IPS-18c (cell line): ENCODE data around the gene OLIG2.
A peak's percentile ranks its signal among the peaks of the same experiment; 100 is the strongest.

ENCODE experiments used
- H3K4me3 ChIP-seq: 2 replicates; pipeline ENCODE4 v1.7.0; 2013; ENCODE audit warnings: low read depth, mild to moderate bottlenecking, low read length, moderate library complexity; ENCODE audit not compliant: insufficient read depth
- H3K9me3 ChIP-seq: one replicate; pipeline ENCODE4 v1.6.1; 2013; ENCODE audit warnings: mild to moderate bottlenecking, low read length, moderate library complexity; ENCODE audit not compliant: control insufficient read depth, insufficient read depth

The OLIG2 gene

GRCh38 chr21:33015756-33016155, 10.0 kb upstream of the OLIG2 start:
- no peak overlapping the region for H3K4me3 ChIP-seq
- H3K9me3 ChIP-seq: peaks cover 3% of the 10 kb centered on the region

GRCh38 chr21:33018707-33019465, 6.8 kb upstream of the OLIG2 start:
- peaks cover 3% of the 10 kb centered on the region for H3K9me3 ChIP-seq
- no peak overlapping the region for H3K4me3 ChIP-seq

- Histone ChIP-seq H3K4me3 (peak overlapping the region; percentile 46), H3K9me3 (peaks cover 3% of the 10 kb centered on the region)
These were observed 6.2 kb upstream of the OLIG2 start for GRCh38 chr21:33019516-33019884.

GRCh38 chr21:33019885-33020557, 5.7 kb upstream of the OLIG2 start:
- Histone ChIP-seq H3K4me3 (peak overlapping the region; percentile 46), H3K9me3 (peaks cover 2% of the 10 kb centered on the region)

GRCh38 chr21:33020558-33021100, 5.1 kb upstream of the OLIG2 start:
- H3K4me3 ChIP-seq: peak overlapping the region; percentile 46; the same call in 1 of the 2 replicates
- no peaks in the 10 kb centered on the region for H3K9me3 ChIP-seq

GRCh38 chr21:33021150-33021549, 4.6 kb upstream of the OLIG2 start:
- Histone ChIP-seq H3K9me3 (no peaks in the 10 kb centered on the region), H3K4me3 (no peak overlapping the region)

GRCh38 chr21:33021667-33022066, 4.1 kb upstream of the OLIG2 start:
- no peak overlapping the region for H3K4me3 ChIP-seq

GRCh38 chr21:33022489-33022827, 3.3 kb upstream of the OLIG2 start:
- Histone ChIP-seq H3K9me3 (no peaks in the 10 kb centered on the region), H3K4me3 (no peak overlapping the region)

More at GRCh38 chr21:33021667-33022066, 4.1 kb upstream of the OLIG2 start:
- no peaks in the 10 kb centered on the region for H3K9me3 ChIP-seq

GRCh38 chr21:33022828-33023573, 2.7 kb upstream of the OLIG2 start:
- Histone ChIP-seq H3K4me3 (peak overlapping the region; percentile 28), H3K9me3 (no peaks in the 10 kb centered on the region)

GRCh38 chr21:33023574-33024200, 2.0 kb upstream of the OLIG2 start:
- H3K4me3 ChIP-seq: peak overlapping the region; percentile 28; the same call in 1 of the 2 replicates
- H3K9me3 ChIP-seq: no peaks in the 10 kb centered on the region

GRCh38 chr21:33024201-33025103, 1.3 kb upstream of the OLIG2 start:
- H3K4me3 ChIP-seq: peak overlapping the region; percentile 59; the same call in 1 of the 2 replicates
- no peaks in the 10 kb centered on the region for H3K9me3 ChIP-seq

GRCh38 chr21:33025106-33025488, 638 bp upstream of the OLIG2 start:
- Histone ChIP-seq H3K4me3 (peak overlapping the region; percentile 59), H3K9me3 (no peaks in the 10 kb centered on the region)

GRCh38 chr21:33026443-33026858, 716 bp downstream of the OLIG2 start:
- no peak overlapping the region; the same call in 1 of the 2 replicates for H3K4me3 ChIP-seq
- H3K9me3 ChIP-seq: no peaks in the 10 kb centered on the region

GRCh38 chr21:33026878-33027400, 1.2 kb downstream of the OLIG2 start:
- no peaks in the 10 kb centered on the region for H3K9me3 ChIP-seq
- H3K4me3 ChIP-seq: no peak overlapping the region

GRCh38 chr21:33027401-33028286, 1.9 kb downstream of the OLIG2 start:
- H3K9me3 ChIP-seq: no peaks in the 10 kb centered on the region
- H3K4me3 ChIP-seq: no peak overlapping the region
